Activated T-cell treated with anti-CD3 and anti-CD28 coated beads, Interleukin-2, amount 50 U/mL, for 72 hours (primary cell): ENCODE results near the gene SLC6A9. TPM values are rescaled to one million over a fixed set of nuclear protein-coding genes. Genes with fewer than 3 reads are reported as not detected.
A peak's percentile ranks its signal among the peaks of the same experiment; 100 is the strongest.

Source experiments
- ATAC-seq, 2 donors: fragments of 150-1000 bp; cut with Tn5 transposase; replicated peaks in 1 of 2; 2 replicates each; pipeline ENCODE4 v1.10.0; 2021; ENCODE audit warnings: moderate library complexity in 2 of 2, mild to moderate bottlenecking in 1 of 2
- DNase-seq, 2 donors: peaks; one replicate each; pipeline ENCODE4 v3.0.0; 2021 to 2022; ENCODE audit warnings: mixed read lengths in 1 of 2
- H3K27ac Mint-ChIP-seq: one replicate; pipeline ENCODE4 v1.8.0; 2022; ENCODE audit warnings: mild to moderate bottlenecking, moderate library complexity, mixed read lengths
- H3K27me3 Mint-ChIP-seq: one replicate; pipeline ENCODE4 v1.8.0; 2022; ENCODE audit warnings: low read depth, mixed read lengths
- H3K36me3 Mint-ChIP-seq, 2 donors: one replicate each; pipeline ENCODE4 v1.8.0; 2022; ENCODE audit warnings: mixed read lengths in 2 of 2, mild to moderate bottlenecking in 1 of 2; ENCODE audit not compliant: insufficient read depth in 2 of 2
- H3K4me1 Mint-ChIP-seq: one replicate; pipeline ENCODE4 v1.8.0; 2022; ENCODE audit warnings: low read depth, mixed read lengths
- H3K4me3 Mint-ChIP-seq, 2 donors: one replicate each; pipeline ENCODE4 v1.8.0; 2022; ENCODE audit warnings: mild to moderate bottlenecking in 2 of 2, mixed read lengths in 2 of 2, moderate library complexity in 2 of 2
- H3K9me3 Mint-ChIP-seq, 2 donors: one replicate each; pipeline ENCODE4 v1.8.0; 2022; ENCODE audit warnings: mixed read lengths in 2 of 2
- total RNA-seq, 2 donors: library from RNA; stranded (reverse); gene quantifications; one replicate each; pipeline ENCODE4 v1.2.3, GENCODE V29; 2022

Gene SLC6A9
- total RNA-seq, 2 donors from 2014 or later, result 24.5 to 28.3 TPM

- Mint-ChIP-seq H3K4me3 (peak overlapping the region; percentile 89 to 98), H3K36me3 (peaks cover 0 to 10% of the 10 kb centered on the region in 2 donors), H3K9me3 (no peaks in the 10 kb centered on the region), H3K4me1 (peaks cover 44% of the 10 kb centered on the region), H3K27me3 (no peaks in the 10 kb centered on the region), H3K27ac (no peak overlapping the region)
- no peak for ATAC-seq
- no peak for DNase-seq
Observed at GRCh38 chr1:43970911-43971310, 60.4 kb downstream of the SLC6A9 start.

DNA sequence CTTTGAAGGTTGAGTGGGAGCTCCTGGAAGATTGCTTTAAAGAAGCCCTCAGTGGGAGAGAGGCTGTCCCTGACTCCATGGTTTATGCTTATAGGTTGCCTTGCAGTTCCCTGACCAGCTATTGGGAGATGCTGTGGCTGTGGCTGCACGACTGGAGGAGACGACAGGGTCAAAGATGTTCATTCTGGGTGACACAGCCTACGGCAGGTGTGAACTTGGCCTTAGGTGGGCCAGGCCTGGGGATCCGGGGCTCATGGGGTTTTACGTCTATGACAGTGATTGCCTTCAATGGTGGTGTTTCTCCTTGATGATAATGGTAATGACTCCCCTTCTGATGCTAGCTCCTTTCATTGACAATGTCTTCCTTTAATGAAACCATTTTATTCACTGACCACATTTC lies 60.8 kb downstream of the SLC6A9 start:
- no peaks in the 10 kb centered on the region for H3K9me3 Mint-ChIP-seq
- DNase-seq (no peak), ATAC-seq (no peak)
- H3K36me3 Mint-ChIP-seq, result peaks cover 0 to 10% of the 10 kb centered on the region in 2 donors
- H3K27me3 Mint-ChIP-seq, result no peaks in the 10 kb centered on the region
- H3K4me1 Mint-ChIP-seq, result peaks cover 40% of the 10 kb centered on the region
- H3K4me3 Mint-ChIP-seq, result peak overlapping the region; percentile 89 to 98
- H3K27ac Mint-ChIP-seq, result no peak overlapping the region

- Mint-ChIP-seq H3K27me3 (no peaks in the 10 kb centered on the region), H3K9me3 (no peaks in the 10 kb centered on the region), H3K36me3 (peaks cover 0 to 10% of the 10 kb centered on the region in 2 donors), H3K27ac (peak within 1 kb of the TSS; percentile 58), H3K4me3 (peak within 1 kb of the TSS; percentile 89 to 98), H3K4me1 (peaks cover 39% of the 10 kb centered on the region)
- ATAC-seq, result peak; percentile 89 to 91
- DNase-seq, result peak; percentile 92 to 95
Observed at GRCh38 chr1:43969746-43970466, 61.4 kb downstream of the SLC6A9 start, which contains the start of gene DPH2. Gene DPH2 (plus strand): TSS chr1:43970010. CDS start chr1:43970176, 166 bp downstream.

DNA sequence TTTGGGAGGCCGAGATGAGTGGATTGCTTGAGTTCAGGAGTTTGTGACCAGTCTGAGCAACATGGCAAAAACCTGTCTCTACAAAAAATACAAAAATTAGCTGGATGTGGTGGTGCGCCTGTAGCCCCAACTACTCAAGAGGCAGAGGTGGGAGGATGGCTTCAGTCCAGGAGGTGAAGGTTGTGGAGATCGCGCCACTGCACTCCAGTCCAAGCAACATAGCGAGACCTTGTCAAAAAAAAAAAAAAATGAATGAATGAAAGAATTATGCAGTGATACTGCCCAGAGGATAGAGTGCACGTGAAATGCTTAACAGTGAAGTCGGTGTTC lies 61.9 kb downstream of the SLC6A9 start:
- DNase-seq (no peak), ATAC-seq (no peak)
- Mint-ChIP-seq H3K27ac (no peak overlapping the region), H3K9me3 (no peaks in the 10 kb centered on the region), H3K36me3 (peaks cover 0 to 10% of the 10 kb centered on the region in 2 donors), H3K4me1 (peaks cover 38% of the 10 kb centered on the region), H3K4me3 (peak overlapping the region; percentile 89 to 98), H3K27me3 (no peaks in the 10 kb centered on the region)

DNA sequence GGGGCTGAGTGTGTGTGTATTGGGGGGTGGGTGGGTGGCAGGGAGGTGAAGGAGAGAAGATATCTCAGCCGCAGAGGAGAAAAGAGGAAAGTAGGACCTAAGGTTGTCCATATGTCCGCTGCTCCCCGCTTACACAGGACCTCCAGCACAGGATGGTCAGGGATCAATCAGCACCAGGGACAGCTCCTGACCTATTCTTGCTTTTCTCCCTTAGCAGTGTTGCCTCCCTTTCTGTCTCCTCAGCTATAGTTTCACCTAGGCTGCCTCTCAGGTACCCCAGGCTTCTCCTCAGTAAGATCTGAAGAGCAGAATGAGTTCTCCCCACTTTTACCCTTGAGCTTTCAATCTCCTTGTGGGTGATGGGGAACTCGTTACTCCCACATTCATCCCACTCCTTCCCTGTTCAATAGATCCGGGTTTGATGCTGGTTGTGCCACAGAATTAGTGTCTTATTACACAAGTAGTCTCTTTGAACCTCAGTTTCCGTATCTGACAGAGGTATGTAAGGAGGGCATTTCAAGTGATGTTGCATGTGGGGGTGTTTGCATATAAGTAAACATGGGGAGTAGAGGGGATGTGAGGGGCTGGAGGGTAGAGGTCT lies 62.8 kb downstream of the SLC6A9 start:
- no peaks in the 10 kb centered on the region for H3K27me3 Mint-ChIP-seq

DNA sequence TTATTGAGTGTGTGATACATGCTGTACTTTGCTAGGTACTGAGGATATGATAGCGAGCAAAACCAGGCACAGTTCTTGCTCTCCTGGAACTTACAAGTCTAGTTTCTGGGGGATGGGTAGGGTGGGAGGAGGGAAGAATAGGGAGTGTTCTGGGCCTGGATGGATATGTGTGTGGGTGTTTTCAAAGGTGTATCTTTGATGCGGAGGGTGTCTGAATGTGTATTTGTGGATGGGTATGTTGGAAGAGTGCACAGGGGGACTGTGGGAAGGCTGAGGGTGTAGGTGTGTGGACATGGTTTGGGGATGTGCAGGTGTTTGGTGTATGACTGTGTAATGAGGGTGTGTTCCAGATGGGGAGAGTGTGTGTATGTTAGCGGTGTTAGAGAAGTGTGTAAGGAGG lies 65.9 kb downstream of the SLC6A9 start:
- ATAC-seq, result no peak
- H3K36me3 Mint-ChIP-seq, result no peaks in the 10 kb centered on the region
- peaks cover 11% of the 10 kb centered on the region for H3K4me1 Mint-ChIP-seq
- no peaks in the 10 kb centered on the region for H3K9me3 Mint-ChIP-seq
- no peak overlapping the region for H3K27ac Mint-ChIP-seq
- H3K27me3 Mint-ChIP-seq, result no peaks in the 10 kb centered on the region
- no peak for DNase-seq
- no peak overlapping the region for H3K4me3 Mint-ChIP-seq

More for the DNA sequence above, 62.8 kb downstream of the SLC6A9 start:
- Mint-ChIP-seq H3K9me3 (no peaks in the 10 kb centered on the region), H3K27ac (no peak overlapping the region), H3K36me3 (peaks cover 0 to 8% of the 10 kb centered on the region in 2 donors), H3K4me1 (peaks cover 29% of the 10 kb centered on the region), H3K4me3 (no peak overlapping the region)
- no peak for DNase-seq
- ATAC-seq, result no peak

- no peaks in the 10 kb centered on the region for H3K9me3 Mint-ChIP-seq
- H3K4me3 Mint-ChIP-seq, result no peak overlapping the region
- ATAC-seq (no peak), DNase-seq (no peak)
- H3K27ac Mint-ChIP-seq, result no peak overlapping the region
- no peaks in the 10 kb centered on the region for H3K27me3 Mint-ChIP-seq
- H3K4me1 Mint-ChIP-seq, result no peaks in the 10 kb centered on the region
- H3K36me3 Mint-ChIP-seq, result no peaks in the 10 kb centered on the region
Observed at GRCh38 chr1:43963890-43964289, 67.4 kb downstream of the SLC6A9 start.

DNA sequence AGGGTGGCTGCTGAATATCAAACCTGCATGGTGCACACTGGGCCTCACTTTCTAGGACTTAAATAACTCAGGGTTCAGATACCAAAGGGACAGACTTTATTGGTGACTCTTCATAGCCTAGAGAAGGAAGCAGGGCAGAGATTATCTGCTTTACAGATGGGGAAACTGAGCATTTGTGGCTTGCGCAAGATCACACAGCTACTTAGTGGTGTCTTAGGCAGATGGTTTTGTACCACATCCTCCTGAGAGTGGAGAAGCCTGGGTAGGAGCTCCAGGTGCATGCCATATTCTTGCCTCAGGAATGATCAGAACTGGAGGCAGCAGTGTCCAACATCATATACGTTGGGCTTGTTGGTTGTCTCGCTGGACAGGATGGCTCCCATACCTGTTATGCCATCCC lies 68.3 kb downstream of the SLC6A9 start:
- Mint-ChIP-seq H3K36me3 (no peaks in the 10 kb centered on the region), H3K4me3 (no peak overlapping the region), H3K4me1 (no peaks in the 10 kb centered on the region), H3K27me3 (no peaks in the 10 kb centered on the region), H3K9me3 (no peaks in the 10 kb centered on the region), H3K27ac (no peak overlapping the region)
- DNase-seq (no peak), ATAC-seq (no peak)

DNA sequence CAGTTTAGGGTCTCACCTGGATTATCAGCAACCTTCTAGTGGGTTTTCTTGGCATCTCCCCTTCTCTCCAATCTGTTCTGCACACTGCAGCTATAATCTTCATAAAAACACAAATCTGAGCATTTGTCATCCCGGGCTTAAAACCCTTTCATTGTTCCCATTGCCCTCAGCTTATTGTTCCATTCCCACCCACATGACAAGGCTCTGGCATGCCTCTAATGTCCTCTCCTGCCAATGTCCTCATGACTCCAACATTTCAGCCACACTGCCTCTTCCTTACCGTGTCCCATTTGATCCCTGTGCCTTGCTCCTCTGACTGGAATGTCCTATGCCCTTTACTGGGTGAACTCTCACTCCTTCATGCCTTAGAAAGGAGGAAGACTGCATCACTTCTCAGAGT lies 68.9 kb downstream of the SLC6A9 start:
- Mint-ChIP-seq H3K4me1 (no peaks in the 10 kb centered on the region), H3K4me3 (no peak overlapping the region), H3K27me3 (no peaks in the 10 kb centered on the region), H3K9me3 (no peaks in the 10 kb centered on the region), H3K27ac (no peak overlapping the region), H3K36me3 (no peaks in the 10 kb centered on the region)
- DNase-seq (no peak), ATAC-seq (no peak)

DNA sequence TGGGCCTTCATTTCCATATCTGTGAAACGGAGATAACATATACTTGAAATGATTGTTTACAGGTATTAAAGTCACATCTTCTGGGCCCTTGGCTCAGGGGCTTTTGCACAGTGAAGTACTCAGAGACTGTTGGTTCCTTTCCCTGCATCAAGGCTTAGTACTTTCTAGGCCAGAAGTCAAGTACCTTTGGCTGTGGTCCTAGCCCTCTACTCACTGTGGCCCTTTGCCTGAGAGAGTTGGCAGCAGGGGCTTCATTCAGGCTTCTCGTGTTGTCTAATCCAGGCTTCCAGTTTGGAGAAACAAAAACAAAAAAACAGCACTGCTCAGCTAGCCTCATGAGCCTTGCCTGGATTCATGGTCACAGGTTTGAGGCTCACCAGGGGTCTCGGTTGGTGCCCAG lies 69.6 kb downstream of the SLC6A9 start:
- Mint-ChIP-seq H3K36me3 (peaks cover 0 to 2% of the 10 kb centered on the region in 2 donors), H3K4me1 (no peaks in the 10 kb centered on the region), H3K4me3 (no peak overlapping the region), H3K27me3 (no peaks in the 10 kb centered on the region), H3K27ac (no peak overlapping the region), H3K9me3 (no peaks in the 10 kb centered on the region)
- DNase-seq, result no peak
- ATAC-seq, result no peak

DNA sequence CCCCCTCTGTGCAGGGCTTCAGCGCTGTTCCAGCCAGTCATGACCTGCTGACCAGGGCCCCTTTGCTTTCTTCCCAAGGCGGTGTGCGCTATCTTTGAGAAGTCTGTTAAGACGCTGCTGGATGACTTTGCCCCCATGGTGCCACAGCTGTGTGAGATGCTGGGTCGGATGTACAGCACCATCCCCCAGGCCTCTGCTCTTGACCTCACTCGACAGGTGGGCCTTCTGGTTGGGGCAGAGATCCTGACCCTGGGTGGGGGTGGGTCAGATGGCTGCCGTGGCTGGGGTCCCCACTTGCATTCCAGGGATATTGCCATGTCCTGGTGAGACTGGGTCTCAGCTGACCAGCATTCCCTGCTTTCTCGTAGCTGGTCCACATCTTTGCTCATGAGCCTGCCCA lies 70.5 kb downstream of the SLC6A9 start:
- Mint-ChIP-seq H3K27ac (no peak overlapping the region), H3K27me3 (no peaks in the 10 kb centered on the region), H3K4me1 (no peaks in the 10 kb centered on the region), H3K4me3 (no peak overlapping the region), H3K9me3 (no peaks in the 10 kb centered on the region), H3K36me3 (peaks cover 0 to 2% of the 10 kb centered on the region in 2 donors)
- DNase-seq (no peak), ATAC-seq (no peak)

DNA sequence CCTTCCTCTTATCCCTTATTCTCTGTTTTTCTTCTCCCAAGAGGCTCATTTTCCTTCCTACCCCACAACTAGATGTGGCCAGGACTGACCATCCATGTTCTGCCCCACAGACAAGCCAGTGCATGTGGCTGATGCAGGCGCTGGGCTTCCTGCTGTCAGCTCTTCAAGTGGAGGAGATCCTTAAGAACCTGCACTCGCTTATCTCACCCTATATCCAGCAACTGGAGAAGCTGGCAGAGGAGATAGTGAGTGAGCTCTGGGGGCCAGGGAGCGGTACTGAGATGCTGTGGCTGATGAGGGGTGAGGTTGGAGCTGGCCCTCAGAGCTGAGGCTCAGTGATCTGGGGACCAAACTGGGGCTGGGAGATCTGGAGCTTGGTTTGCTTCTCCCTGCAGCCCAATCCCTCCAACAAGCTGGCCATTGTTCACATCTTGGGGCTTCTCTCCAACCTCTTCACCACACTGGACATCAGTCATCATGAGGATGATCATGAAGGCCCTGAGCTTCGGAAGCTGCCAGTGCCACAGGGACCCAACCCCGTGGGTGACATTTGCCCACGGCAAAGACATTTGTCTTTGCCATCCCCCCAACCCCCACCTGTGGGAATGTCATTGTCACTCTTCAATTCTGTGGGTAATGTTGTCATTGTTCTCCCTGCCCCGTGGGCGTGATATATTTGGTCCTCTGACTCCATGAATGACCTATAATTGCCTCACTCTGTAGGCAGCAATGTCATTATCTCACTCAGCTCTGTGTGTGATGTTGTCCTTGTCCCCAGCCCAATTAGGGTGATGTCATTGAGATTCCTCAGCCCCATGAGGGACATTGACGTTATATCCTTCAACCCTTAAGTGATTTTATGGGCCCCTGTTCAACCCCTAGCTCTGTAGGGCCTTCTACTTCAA lies 72.7 kb downstream of the SLC6A9 start:
- no peaks in the 10 kb centered on the region for H3K9me3 Mint-ChIP-seq
- H3K27me3 Mint-ChIP-seq, result no peaks in the 10 kb centered on the region
- no peak overlapping the region for H3K27ac Mint-ChIP-seq
- H3K4me3 Mint-ChIP-seq, result no peak overlapping the region
- H3K4me1 Mint-ChIP-seq, result no peaks in the 10 kb centered on the region
- peaks cover 0 to 2% of the 10 kb centered on the region in 2 donors for H3K36me3 Mint-ChIP-seq
- ATAC-seq, result no peak
- DNase-seq, result no peak

- DNase-seq, result no peak
- Mint-ChIP-seq H3K4me1 (no peaks in the 10 kb centered on the region), H3K36me3 (peaks cover 0 to 2% of the 10 kb centered on the region in 2 donors), H3K9me3 (no peaks in the 10 kb centered on the region), H3K27ac (no peak overlapping the region), H3K4me3 (no peak overlapping the region), H3K27me3 (no peaks in the 10 kb centered on the region)
- ATAC-seq, result no peak
Observed at GRCh38 chr1:43957407-43958040, 73.7 kb downstream of the SLC6A9 start.
